ENCODE data around the gene UNC13C.

The UNC13C gene

GRCh38 chr15:54560417-54560816 is 582.2 kb downstream of the UNC13C start:
- TF ChIP-seq CTCF (conservative IDR thresholded peaks at IDR 0.05; ENCODE audit: control insufficient read depth, insufficient read depth, low read depth, low read length): no peak
- no peak for DNase-seq (ENCODE audit: low read depth)
- H3K4me3 ChIP-seq (ENCODE audit: control insufficient read depth, low read depth, low read length): no peak overlapping the region

GRCh38 chr15:54564166-54564565 is 585.9 kb downstream of the UNC13C start:
- TF ChIP-seq CTCF (conservative IDR thresholded peaks at IDR 0.05; ENCODE audit: control insufficient read depth, insufficient read depth, low read depth, low read length): no peak
- no peak overlapping the region for H3K4me3 ChIP-seq (ENCODE audit: control insufficient read depth, low read depth, low read length)
- DNase-seq (ENCODE audit: low read depth): no peak

GRCh38 chr15:54566654-54567053 is 588.4 kb downstream of the UNC13C start:
- no peak overlapping the region for H3K4me3 ChIP-seq (ENCODE audit: control insufficient read depth, low read depth, low read length)
- no peak for TF ChIP-seq CTCF (conservative IDR thresholded peaks at IDR 0.05; ENCODE audit: control insufficient read depth, insufficient read depth, low read depth, low read length)
- no peak for DNase-seq (ENCODE audit: low read depth)

- H3K4me3 ChIP-seq (ENCODE audit: control insufficient read depth, low read depth, low read length): no peak overlapping the region
- no peak for DNase-seq (ENCODE audit: low read depth)
- TF ChIP-seq CTCF (conservative IDR thresholded peaks at IDR 0.05; ENCODE audit: control insufficient read depth, insufficient read depth, low read depth, low read length): no peak
Measured at GRCh38 chr15:54567408-54568035, 589.3 kb downstream of the UNC13C start.

GRCh38 chr15:54568381-54568780 is 590.1 kb downstream of the UNC13C start:
- TF ChIP-seq CTCF (conservative IDR thresholded peaks at IDR 0.05; ENCODE audit: control insufficient read depth, insufficient read depth, low read depth, low read length): no peak
- H3K4me3 ChIP-seq (ENCODE audit: control insufficient read depth, low read depth, low read length): no peak overlapping the region
- DNase-seq (ENCODE audit: low read depth): no peak

- DNase-seq (ENCODE audit: low read depth): no peak
- TF ChIP-seq CTCF (conservative IDR thresholded peaks at IDR 0.05; ENCODE audit: control insufficient read depth, insufficient read depth, low read depth, low read length): no peak
- no peak overlapping the region for H3K4me3 ChIP-seq (ENCODE audit: control insufficient read depth, low read depth, low read length)
Measured at GRCh38 chr15:54571576-54571975, 593.3 kb downstream of the UNC13C start.

GRCh38 chr15:54575586-54575985 is 597.3 kb downstream of the UNC13C start:
- H3K4me3 ChIP-seq (ENCODE audit: control insufficient read depth, low read depth, low read length): no peak overlapping the region
- TF ChIP-seq CTCF (conservative IDR thresholded peaks at IDR 0.05; ENCODE audit: control insufficient read depth, insufficient read depth, low read depth, low read length): no peak

More at GRCh38 chr15:54575586-54575985, 597.3 kb downstream of the UNC13C start:
- no peak for DNase-seq (ENCODE audit: low read depth)
